Activated CD4-positive, alpha-beta T cell treated with anti-CD3 and anti-CD28 coated beads for 36 hours (primary cell): ENCODE results near the gene PIM3. TPM values are rescaled to one million over a fixed set of nuclear protein-coding genes. Genes with fewer than 3 reads are reported as not detected.

Experiments
- ATAC-seq: fragments of 200-7000 bp; cut with Tn5 transposase; one replicate; pipeline ENCODE4 v1.10.0; 2021; ENCODE audit warnings: mild to moderate bottlenecking, moderate library complexity
- CTCF ChIA-PET: fragments of 350-600 bp; sonication (Branson Sonifier 250); formaldehyde crosslinking; loops from one replicate; lab custom pipeline; 2021; ENCODE audit warnings: antibody characterized with exemption; lab: Charles Lee
- POLR2A ChIA-PET: fragments of 350-600 bp; sonication (Branson Sonifier 250); formaldehyde crosslinking; loops from one replicate; lab custom pipeline; 2021; ENCODE audit warnings: antibody characterized with exemption, inconsistent platforms; lab: Charles Lee
- DNase-seq: peaks from one replicate; pipeline ENCODE4 v3.0.0-alpha.2; 2020
- H3K27ac Mint-ChIP-seq: one replicate; pipeline ENCODE4 v1.8.0; 2021; ENCODE audit warnings: mixed read lengths
- H3K27me3 Mint-ChIP-seq: one replicate; pipeline ENCODE4 v1.8.0; 2021; ENCODE audit warnings: mixed read lengths
- H3K36me3 Mint-ChIP-seq: one replicate; pipeline ENCODE4 v1.8.0; 2021; ENCODE audit warnings: low read depth, mixed read lengths
- H3K4me1 Mint-ChIP-seq: one replicate; pipeline ENCODE4 v1.8.0; 2021; ENCODE audit warnings: mixed read lengths
- H3K4me3 Mint-ChIP-seq: one replicate; pipeline ENCODE4 v1.8.0; 2021; ENCODE audit warnings: mild to moderate bottlenecking, moderate library complexity, mixed read lengths
- H3K9me3 Mint-ChIP-seq: one replicate; pipeline ENCODE4 v1.8.0; 2021; ENCODE audit warnings: low read depth, mixed read lengths
- intact Hi-C, 2 experiments: fragments of 100-400 bp; cut with DNase I in 1 of 2; cut with micrococcal nuclease in 1 of 2; formaldehyde crosslinking; loops; one replicate each; pipeline versions ENCODE4 v1.14.2 to v1.15.1; 2022 to 2024; cut with DNase I, micrococcal nuclease
- total RNA-seq, 2 experiments: library from RNA; stranded (reverse); gene quantifications; one replicate each; pipeline ENCODE4 v1.2.3, GENCODE V29; 2021

The PIM3 gene
- total RNA-seq, 2 experiments from 2014 or later, result 127 to 165 TPM

DNA sequence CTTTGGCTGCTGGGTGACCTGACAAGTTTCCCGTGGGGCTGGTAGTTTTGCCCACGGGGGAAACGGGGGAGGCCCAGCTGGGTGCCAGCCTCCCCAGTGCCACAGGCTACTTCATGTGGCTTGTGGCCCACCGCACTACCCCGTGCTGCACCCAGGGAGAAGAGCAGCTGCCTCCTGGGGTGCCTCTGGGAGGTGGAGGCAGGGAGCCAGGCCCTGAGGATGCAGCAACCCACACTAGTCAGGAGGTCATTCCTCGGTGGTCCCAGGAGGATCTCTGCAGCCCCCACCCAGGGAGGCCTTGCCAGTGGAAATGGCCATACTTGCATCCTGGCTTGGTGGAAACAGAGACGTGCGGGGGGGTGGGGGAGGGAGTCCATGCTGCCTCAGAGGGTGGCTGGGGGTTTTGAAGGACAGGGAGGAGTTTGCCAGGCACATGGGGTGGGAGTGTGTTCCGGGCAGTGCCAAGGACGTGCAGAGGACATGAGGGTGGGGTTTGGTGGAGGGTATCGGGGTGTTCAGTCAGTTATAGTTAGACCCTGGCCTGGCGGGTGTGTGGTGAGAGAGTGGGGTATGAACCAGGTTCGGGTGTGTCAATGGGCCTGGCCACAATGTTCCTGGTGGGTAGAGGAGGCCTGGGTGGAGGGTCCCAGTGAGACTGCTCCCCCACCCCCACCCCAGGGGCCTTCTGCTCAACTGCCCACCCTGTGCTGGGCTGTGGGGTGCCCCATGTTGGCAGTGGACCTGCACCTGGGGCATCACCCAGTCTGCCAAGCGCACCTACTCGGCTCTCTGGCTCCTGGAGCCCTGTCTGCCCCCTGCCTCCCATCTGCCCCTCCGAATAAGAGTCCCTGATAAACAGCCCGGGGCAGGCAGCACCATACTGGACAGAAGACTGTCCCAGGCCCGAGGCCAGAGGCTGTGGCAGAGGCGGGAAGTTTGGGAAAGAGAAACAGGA, 3.8 kb downstream of the PIM3 start:
- ChIA-PET CTCF (interaction anchor here (2.7 kb wide), 1 partner anchor 33 kb away, joined by 19 read pairs; no protein-coding TSS in a partner anchor), POLR2A (no interaction called here)
- no peaks in the 10 kb centered on the region for H3K27me3 Mint-ChIP-seq
- peak; percentile 33 for DNase-seq
- peak overlapping the region; percentile 85 for H3K27ac Mint-ChIP-seq
- intact Hi-C loops, result loop anchor here in 1 of 2 experiments (5.0 kb wide), 4 partner anchors 378 to 658 kb away; partner anchors contain the start of genes PPP6R2 and SCO2
- no peak for ATAC-seq
- H3K4me3 Mint-ChIP-seq, result peak overlapping the region; percentile 93
- peaks cover 33% of the 10 kb centered on the region for H3K36me3 Mint-ChIP-seq
- H3K9me3 Mint-ChIP-seq, result no peaks in the 10 kb centered on the region
- H3K4me1 Mint-ChIP-seq, result peaks cover 35% of the 10 kb centered on the region

DNA sequence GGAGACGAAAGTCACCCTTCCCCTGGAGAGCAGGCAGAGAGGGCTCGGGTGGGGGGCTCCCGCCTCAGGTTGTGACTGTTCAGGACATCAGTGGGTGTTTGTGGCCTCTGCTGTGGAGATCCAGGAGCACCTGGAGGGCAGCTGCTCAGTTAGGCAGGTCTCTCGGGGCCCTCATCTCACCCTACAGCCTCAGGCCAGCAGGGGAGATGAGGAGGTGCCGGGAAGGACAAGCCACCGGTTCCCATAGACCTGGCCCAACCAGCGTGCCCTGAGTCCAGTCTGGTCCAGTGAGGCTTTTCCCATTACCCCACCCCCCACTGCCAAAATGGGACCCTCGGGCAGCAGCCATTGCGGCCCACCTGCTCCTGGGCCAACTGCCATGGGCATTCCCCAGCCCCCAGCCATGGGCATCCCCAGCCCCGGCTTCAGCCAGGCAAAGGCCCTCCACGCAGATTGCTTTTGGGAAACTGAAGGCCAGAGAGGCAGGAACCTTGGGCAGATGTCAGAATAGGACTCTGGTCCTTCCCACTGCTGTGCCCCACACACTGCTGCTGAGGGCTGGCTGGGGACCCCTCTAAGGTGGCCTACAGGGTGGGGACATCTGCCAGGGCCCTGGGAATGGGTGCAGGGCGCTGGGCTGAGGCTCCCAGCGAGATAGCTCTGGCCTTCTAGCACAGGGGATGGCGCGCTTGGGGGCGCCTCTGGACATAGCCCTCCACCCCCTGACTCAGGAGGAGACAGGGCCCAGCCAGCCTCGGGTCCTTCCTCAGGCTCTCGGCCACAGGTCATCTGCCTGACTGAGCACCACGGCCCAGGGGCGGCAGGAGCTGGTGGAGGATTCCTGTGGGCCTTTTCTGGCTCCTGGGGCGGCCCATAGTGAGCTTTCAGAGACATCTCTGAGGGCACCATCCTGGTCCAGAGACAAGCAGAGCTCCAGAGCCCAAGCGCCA, 4.8 kb downstream of the PIM3 start:
- ATAC-seq, result no peak
- ChIA-PET CTCF (interaction anchor here (0.6 kb wide), 1 partner anchor 35 kb away, joined by 3 read pairs; no protein-coding TSS in a partner anchor), POLR2A (interaction anchor here (1.4 to 3.1 kb wide), 2 partner anchors 29 to 140 kb away, joined by 3 to 15 read pairs; no protein-coding TSS in a partner anchor)
- Mint-ChIP-seq H3K36me3 (peaks cover 33% of the 10 kb centered on the region), H3K27ac (peak overlapping the region; percentile 85), H3K4me3 (peak overlapping the region; percentile 93), H3K4me1 (peaks cover 42% of the 10 kb centered on the region), H3K9me3 (no peaks in the 10 kb centered on the region), H3K27me3 (no peaks in the 10 kb centered on the region)
- peak; percentile 42 for DNase-seq
- intact Hi-C loops, result no loop called here

DNA sequence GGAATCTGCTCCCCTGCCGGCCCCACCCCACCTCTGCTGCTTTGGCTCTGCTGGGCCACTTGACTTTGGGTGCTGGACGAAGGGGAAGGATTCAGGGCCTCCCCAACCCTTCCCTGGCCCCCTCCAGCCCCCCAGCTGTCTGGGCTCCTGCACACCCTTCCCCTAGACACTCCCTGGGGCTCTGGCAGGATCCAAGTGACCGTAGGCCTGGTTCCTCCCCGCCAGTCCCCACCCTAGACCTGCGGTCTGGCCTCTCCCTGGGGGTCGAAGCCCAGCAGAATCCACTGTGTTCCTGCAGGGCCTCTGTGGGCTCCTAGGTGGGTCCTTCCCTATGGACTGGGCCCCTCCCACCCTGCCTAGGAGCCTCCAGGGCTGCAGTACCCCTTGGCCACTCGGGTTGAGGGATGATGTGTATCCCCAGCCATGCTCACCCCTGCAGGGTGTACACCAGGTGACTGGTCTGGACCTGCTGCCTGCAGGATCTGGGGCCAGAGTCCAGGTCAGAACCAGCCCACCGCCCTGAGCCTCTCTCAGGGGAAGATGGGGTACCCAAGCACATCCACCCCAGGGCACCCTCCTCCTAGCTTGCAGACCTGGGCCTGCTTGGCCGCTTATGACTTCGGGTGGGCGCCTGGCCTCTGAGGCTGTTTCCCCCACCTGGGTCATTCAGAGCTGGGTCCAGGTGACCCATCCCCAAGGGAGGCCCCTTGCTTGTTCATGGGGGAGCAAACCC, 5.6 kb downstream of the PIM3 start:
- no peaks in the 10 kb centered on the region for H3K27me3 Mint-ChIP-seq
- peaks cover 47% of the 10 kb centered on the region for H3K4me1 Mint-ChIP-seq
- peak overlapping the region; percentile 36 for H3K4me3 Mint-ChIP-seq
- ChIA-PET POLR2A (interaction anchor here (1.4 to 3.1 kb wide), 3 partner anchors 29 to 141 kb away, joined by 3 to 15 read pairs (median 4); no protein-coding TSS in a partner anchor), CTCF (interaction anchor here (0.6 to 1.0 kb wide), 3 partner anchors 14 to 376 kb away, joined by 3 read pairs; no protein-coding TSS in a partner anchor)
- intact Hi-C loops, result no loop called here
- peaks cover 33% of the 10 kb centered on the region for H3K36me3 Mint-ChIP-seq
- ATAC-seq (no peak), DNase-seq (peak; percentile 28)
- H3K9me3 Mint-ChIP-seq, result no peaks in the 10 kb centered on the region
- H3K27ac Mint-ChIP-seq, result no peak overlapping the region

GRCh38 chr22:49966774-49967705, 6.5 kb downstream of the PIM3 start:
- peak; percentile 48 for DNase-seq
- no peaks in the 10 kb centered on the region for H3K27me3 Mint-ChIP-seq
- POLR2A ChIA-PET, result interaction anchor here (0.5 to 3.1 kb wide), 4 partner anchors 30 to 141 kb away, joined by 3 to 15 read pairs (median 4); no protein-coding TSS in a partner anchor
- CTCF ChIA-PET, result interaction anchor here (0.9 to 1.2 kb wide), 4 partner anchors 9 to 376 kb away, joined by 3 read pairs; no protein-coding TSS in a partner anchor
- peak overlapping the region; percentile 42 for H3K4me3 Mint-ChIP-seq
- ATAC-seq, result no peak
- peaks cover 27% of the 10 kb centered on the region for H3K36me3 Mint-ChIP-seq
- H3K4me1 Mint-ChIP-seq, result peaks cover 47% of the 10 kb centered on the region
- H3K9me3 Mint-ChIP-seq, result no peaks in the 10 kb centered on the region
- intact Hi-C loops, result no loop called here
- peak overlapping the region; percentile 55 for H3K27ac Mint-ChIP-seq

DNA sequence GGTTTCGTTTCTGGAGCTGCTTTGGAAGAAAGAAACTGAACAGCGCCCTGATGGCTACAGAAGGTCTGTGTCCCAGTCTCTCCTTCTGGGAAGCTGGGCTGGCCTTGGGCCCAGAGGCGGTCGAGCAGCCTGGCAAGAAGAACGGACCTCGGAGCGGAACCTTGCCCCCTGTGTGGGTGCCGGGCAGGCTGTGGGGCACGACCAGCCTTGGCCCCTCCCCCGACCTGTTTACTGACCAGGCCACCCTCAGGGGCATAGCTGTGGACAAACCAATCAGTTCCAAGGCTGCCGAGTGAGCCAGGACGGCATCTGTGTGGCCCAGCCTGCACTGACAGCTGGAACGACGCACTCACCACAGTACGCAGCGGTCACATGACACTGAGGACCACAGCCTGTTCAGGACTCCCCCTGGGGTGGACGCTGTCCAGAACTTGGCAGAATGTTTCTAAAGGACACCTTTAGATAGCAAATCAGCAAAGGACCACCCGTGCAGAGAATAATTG, 7.2 kb downstream of the PIM3 start:
- Mint-ChIP-seq H3K27me3 (no peaks in the 10 kb centered on the region), H3K9me3 (no peaks in the 10 kb centered on the region), H3K4me1 (peaks cover 47% of the 10 kb centered on the region), H3K27ac (no peak overlapping the region), H3K36me3 (peaks cover 23% of the 10 kb centered on the region), H3K4me3 (peak overlapping the region; percentile 42)
- ChIA-PET CTCF (interaction anchor here (1.1 to 1.2 kb wide), 2 partner anchors 8 to 138 kb away, joined by 3 read pairs; no protein-coding TSS in a partner anchor), POLR2A (interaction anchor here (1.6 to 3.1 kb wide), 2 partner anchors 31 to 63 kb away, joined by 4 to 15 read pairs; no protein-coding TSS in a partner anchor)
- ATAC-seq (no peak), DNase-seq (peak; percentile 31)
- intact Hi-C loops, result no loop called here

GRCh38 chr22:49968313-49968830, 7.8 kb downstream of the PIM3 start:
- CTCF ChIA-PET, result no interaction called here
- no peak overlapping the region for H3K4me3 Mint-ChIP-seq
- peaks cover 17% of the 10 kb centered on the region for H3K36me3 Mint-ChIP-seq
- ATAC-seq (no peak), DNase-seq (peak; percentile 40)
- no peaks in the 10 kb centered on the region for H3K27me3 Mint-ChIP-seq
- intact Hi-C loops, result no loop called here
- POLR2A ChIA-PET, result no interaction called here
- H3K27ac Mint-ChIP-seq, result no peak overlapping the region
- H3K9me3 Mint-ChIP-seq, result no peaks in the 10 kb centered on the region
- H3K4me1 Mint-ChIP-seq, result peaks cover 47% of the 10 kb centered on the region

GRCh38 chr22:49968831-49969661, 8.5 kb downstream of the PIM3 start:
- no peak for ATAC-seq
- Mint-ChIP-seq H3K27me3 (no peaks in the 10 kb centered on the region), H3K27ac (no peak overlapping the region), H3K36me3 (peaks cover 10% of the 10 kb centered on the region), H3K9me3 (no peaks in the 10 kb centered on the region), H3K4me1 (peaks cover 43% of the 10 kb centered on the region), H3K4me3 (no peak overlapping the region)
- no peak for DNase-seq
- CTCF ChIA-PET, result no interaction called here
- intact Hi-C loops, result no loop called here
- POLR2A ChIA-PET, result no interaction called here

GRCh38 chr22:49969751-49970527, 9.4 kb downstream of the PIM3 start:
- CTCF ChIA-PET, result no interaction called here
- Mint-ChIP-seq H3K36me3 (peaks cover 4% of the 10 kb centered on the region), H3K9me3 (no peaks in the 10 kb centered on the region), H3K27ac (peak overlapping the region; percentile 93), H3K27me3 (no peaks in the 10 kb centered on the region), H3K4me1 (peaks cover 35% of the 10 kb centered on the region), H3K4me3 (no peak overlapping the region)
- DNase-seq (peak; percentile 16), ATAC-seq (peak; percentile 0)
- POLR2A ChIA-PET, result no interaction called here
- intact Hi-C loops, result loop anchor here (2.0 to 5.0 kb wide), 5 partner anchors 33 to 221 kb away; partner anchors contain the start of gene ZBED4 (in 1 of the 2)
